Measurements from ENCODE around the gene NEK1. TPM values are rescaled to one million over a fixed set of nuclear protein-coding genes. Genes with fewer than 3 reads are reported as not detected.

The NEK1 gene
- total RNA-seq, 1 experiment from 2014 or later, result 10.3 TPM

GRCh38 chr4:169346840-169347239 lies 265.5 kb downstream of the NEK1 start:
- Mint-ChIP-seq H3K4me3 (no peak overlapping the region), H3K27me3 (ENCODE audit: low read depth) (no peaks in the 10 kb centered on the region), H3K9me3 (peaks cover 4% of the 10 kb centered on the region; the same call in 1 of the 2 replicates), H3K4me1 (0 out of 2 replicates have a peak, but pooled peaks cover 4% of the 10 kb centered on the region), H3K27ac (no peak overlapping the region), H3K36me3 (no peaks in the 10 kb centered on the region)
- no peak for ATAC-seq
- no peak for DNase-seq (ENCODE audit: low spot score)
- TF ChIP-seq CREM (CRISPR knock-in tag; IDR thresholded peaks at IDR 0.05) (no peak), TCF7 (CRISPR knock-in tag; IDR thresholded peaks at IDR 0.05; ENCODE audit: low read depth) (no peak), ATF2 (CRISPR knock-in tag; IDR thresholded peaks at IDR 0.05; ENCODE audit: borderline replicate concordance, low read depth) (no peak), ATF3 (CRISPR knock-in tag; conservative IDR thresholded peaks at IDR 0.05) (no peak), PRRX2 (CRISPR knock-in tag; IDR thresholded peaks at IDR 0.05) (no peak), GTF2I (CRISPR knock-in tag; conservative IDR thresholded peaks at IDR 0.05) (no peak), ZNF138 (CRISPR knock-in tag; conservative IDR thresholded peaks at IDR 0.05) (no peak), ESRRA (CRISPR knock-in tag; IDR thresholded peaks at IDR 0.05; ENCODE audit: borderline replicate concordance) (no peak), NFE2L1 (CRISPR knock-in tag; IDR thresholded peaks at IDR 0.05) (no peak), TEAD4 (CRISPR knock-in tag; IDR thresholded peaks at IDR 0.05) (no peak), ZSCAN18 (CRISPR knock-in tag; IDR thresholded peaks at IDR 0.05) (no peak), GABPB1 (CRISPR knock-in tag; IDR thresholded peaks at IDR 0.05) (no peak)
- TF ChIP-seq, protein P1, sequence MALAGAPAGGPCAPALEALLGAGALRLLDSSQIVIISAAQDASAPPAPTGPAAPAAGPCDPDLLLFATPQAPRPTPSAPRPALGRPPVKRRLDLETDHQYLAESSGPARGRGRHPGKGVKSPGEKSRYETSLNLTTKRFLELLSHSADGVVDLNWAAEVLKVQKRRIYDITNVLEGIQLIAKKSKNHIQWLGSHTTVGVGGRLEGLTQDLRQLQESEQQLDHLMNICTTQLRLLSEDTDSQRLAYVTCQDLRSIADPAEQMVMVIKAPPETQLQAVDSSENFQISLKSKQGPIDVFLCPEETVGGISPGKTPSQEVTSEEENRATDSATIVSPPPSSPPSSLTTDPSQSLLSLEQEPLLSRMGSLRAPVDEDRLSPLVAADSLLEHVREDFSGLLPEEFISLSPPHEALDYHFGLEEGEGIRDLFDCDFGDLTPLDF (CRISPR knock-in tag; IDR thresholded peaks at IDR 0.05), result no peak
- TF ChIP-seq, protein P2, sequence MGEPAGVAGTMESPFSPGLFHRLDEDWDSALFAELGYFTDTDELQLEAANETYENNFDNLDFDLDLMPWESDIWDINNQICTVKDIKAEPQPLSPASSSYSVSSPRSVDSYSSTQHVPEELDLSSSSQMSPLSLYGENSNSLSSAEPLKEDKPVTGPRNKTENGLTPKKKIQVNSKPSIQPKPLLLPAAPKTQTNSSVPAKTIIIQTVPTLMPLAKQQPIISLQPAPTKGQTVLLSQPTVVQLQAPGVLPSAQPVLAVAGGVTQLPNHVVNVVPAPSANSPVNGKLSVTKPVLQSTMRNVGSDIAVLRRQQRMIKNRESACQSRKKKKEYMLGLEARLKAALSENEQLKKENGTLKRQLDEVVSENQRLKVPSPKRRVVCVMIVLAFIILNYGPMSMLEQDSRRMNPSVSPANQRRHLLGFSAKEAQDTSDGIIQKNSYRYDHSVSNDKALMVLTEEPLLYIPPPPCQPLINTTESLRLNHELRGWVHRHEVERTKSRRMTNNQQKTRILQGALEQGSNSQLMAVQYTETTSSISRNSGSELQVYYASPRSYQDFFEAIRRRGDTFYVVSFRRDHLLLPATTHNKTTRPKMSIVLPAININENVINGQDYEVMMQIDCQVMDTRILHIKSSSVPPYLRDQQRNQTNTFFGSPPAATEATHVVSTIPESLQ (CRISPR knock-in tag; IDR thresholded peaks at IDR 0.05), result no peak
- POLR2A ChIA-PET, result no interaction called here
- CTCF ChIA-PET, result no interaction called here

GRCh38 chr4:169345316-169345721 lies 267.1 kb downstream of the NEK1 start:
- TF ChIP-seq FOXJ3 (CRISPR knock-in tag; IDR thresholded peaks at IDR 0.05; ENCODE audit: borderline replicate concordance) (no peak), NFATC4 (CRISPR knock-in tag; IDR thresholded peaks at IDR 0.05) (no peak), CREB1 (CRISPR knock-in tag; IDR thresholded peaks at IDR 0.05) (no peak), NFYB (CRISPR knock-in tag; conservative IDR thresholded peaks at IDR 0.05; ENCODE audit: low read depth) (no peak), PRDM15 (CRISPR knock-in tag; IDR thresholded peaks at IDR 0.05) (no peak), NFE2L1 (CRISPR knock-in tag; IDR thresholded peaks at IDR 0.05) (no peak), JUN (CRISPR knock-in tag; IDR thresholded peaks at IDR 0.05) (no peak), E2F4 (CRISPR knock-in tag; IDR thresholded peaks at IDR 0.05; ENCODE audit: borderline replicate concordance, low read depth) (no peak), TP53 (CRISPR knock-in tag; IDR thresholded peaks at IDR 0.05) (no peak), RELA (CRISPR knock-in tag; IDR thresholded peaks at IDR 0.05; ENCODE audit: borderline replicate concordance) (no peak)
- Mint-ChIP-seq H3K36me3 (no peaks in the 10 kb centered on the region), H3K4me1 (0 out of 2 replicates have a peak, but pooled peaks cover 4% of the 10 kb centered on the region), H3K27me3 (ENCODE audit: low read depth) (no peaks in the 10 kb centered on the region), H3K9me3 (peaks cover 4% of the 10 kb centered on the region; the same call in 1 of the 2 replicates), H3K4me3 (no peak overlapping the region), H3K27ac (no peak overlapping the region)
- DNase-seq (ENCODE audit: low spot score) (no peak), ATAC-seq (no peak)
- CTCF ChIA-PET, result no interaction called here
- POLR2A ChIA-PET, result no interaction called here
